H1 (cell line): ENCODE results near the gene MAST2. TPM values are rescaled to one million over a fixed set of nuclear protein-coding genes. Genes with fewer than 3 reads are reported as not detected.

Experiments used
- CTCF ChIA-PET: fragments of 300-600 bp; sonication (Branson Sonifier 250); formaldehyde crosslinking; loops from one replicate; lab custom pipeline; 2021; ENCODE audit not compliant: partially characterized antibody; lab: Charles Lee
- POLR2A ChIA-PET: fragments of 300-600 bp; sonication (Branson Sonifier 250); formaldehyde crosslinking; loops from one replicate; lab custom pipeline; 2021; ENCODE audit warnings: inconsistent platforms; ENCODE audit not compliant: partially characterized antibody; lab: Charles Lee
- DNase-seq, 2 experiments: peaks; one replicate each; pipeline versions ENCODE4 v3.0.0 to v3.0.0-alpha.2; 2010 to 2022; ENCODE audit warnings: low spot score in 2 of 2, low read depth in 1 of 2, mixed read lengths in 1 of 2
- FAIRE-seq: peaks from 2 replicates; lab custom pipeline; 2011; peaks lifted over from hg19 to GRCh38; lab: Jason Lieb, UNC
- H2AFZ ChIP-seq: 2 replicates; pipeline ENCODE4 v1.8.1; 2012; ENCODE audit warnings: low read length, inconsistent platforms
- H2AK5ac ChIP-seq: 2 replicates; pipeline ENCODE4 v1.6.1; 2013; ENCODE audit warnings: low read depth, low read length
- H2BK120ac ChIP-seq: replicated peaks from 2 replicates; pipeline ENCODE3; 2013; ENCODE audit warnings: low read depth, low read length, inconsistent platforms
- H2BK12ac ChIP-seq: 2 replicates; pipeline ENCODE4 v1.6.1; 2013; ENCODE audit warnings: low read depth, low read length
- H2BK15ac ChIP-seq: 2 replicates; pipeline ENCODE4 v1.6.1; 2013; ENCODE audit warnings: low read length
- H2BK20ac ChIP-seq: 2 replicates; pipeline ENCODE4 v1.6.1; 2013; ENCODE audit warnings: low read length
- H2BK5ac ChIP-seq: 2 replicates; pipeline ENCODE4 v1.6.1; 2013; ENCODE audit warnings: low read depth, low read length
- H3K14ac ChIP-seq: 2 replicates; pipeline ENCODE4 v1.6.1; 2013; ENCODE audit warnings: inconsistent platforms; ENCODE audit not compliant: insufficient read length
- H3K18ac ChIP-seq: 2 replicates; pipeline ENCODE4 v1.6.1; 2013; ENCODE audit warnings: low read length; ENCODE audit errors: extremely low read depth
- H3K23ac ChIP-seq: 2 replicates; pipeline ENCODE4 v1.6.1; 2013; ENCODE audit warnings: inconsistent platforms; ENCODE audit not compliant: insufficient read length
- H3K23me2 ChIP-seq: 2 replicates; pipeline ENCODE4 v1.6.1; 2013; ENCODE audit warnings: low read depth, low read length
- H3K27ac ChIP-seq: 2 replicates; pipeline ENCODE4 v1.6.1; 2011; ENCODE audit warnings: low read depth, low read length, inconsistent platforms
- H3K27me3 ChIP-seq, 4 experiments: replicated peaks in 1 of 4; 1 replicate in 1 of 4; 2 replicates in 3 of 4; pipeline versions ENCODE4 v1.6.1 to v1.8.1; 2011 to 2013; ENCODE audit warnings: low read length in 3 of 4, mild to moderate bottlenecking in 3 of 4, inconsistent platforms in 2 of 4, mixed read lengths in 2 of 4, moderate library complexity in 1 of 4; ENCODE audit not compliant: control insufficient read depth in 3 of 4, insufficient read depth in 3 of 4; ENCODE audit errors: extremely low read depth in 1 of 4
- H3K36me3 ChIP-seq, 4 experiments: 2 replicates each; pipeline versions ENCODE4 v1.6.1 to v1.8.1; 2011 to 2013; ENCODE audit warnings: mild to moderate bottlenecking in 4 of 4, low read length in 3 of 4, moderate library complexity in 2 of 4, control low read depth in 1 of 4, inconsistent platforms in 1 of 4; ENCODE audit not compliant: insufficient read depth in 4 of 4, control insufficient read depth in 2 of 4
- H3K4ac ChIP-seq: replicated peaks from 2 replicates; pipeline ENCODE3; 2013; ENCODE audit warnings: low read length, low read depth, mixed read lengths, inconsistent platforms; ENCODE audit not compliant: insufficient read length
- H3K4me1 ChIP-seq, 4 experiments: replicated peaks in 1 of 4; 1 replicate in 1 of 4; 2 replicates in 3 of 4; pipeline versions ENCODE4 v1.6.1 to v1.8.1; 2011 to 2013; ENCODE audit warnings: low read length in 3 of 4, inconsistent platforms in 2 of 4, mixed read lengths in 1 of 4; ENCODE audit not compliant: insufficient read depth in 4 of 4, control insufficient read depth in 3 of 4
- H3K4me2 ChIP-seq, 2 experiments: 2 replicates each; pipeline versions ENCODE4 v1.6.1 to v1.8.1; 2011 to 2013; ENCODE audit warnings: low read depth in 2 of 2, low read length in 2 of 2, control low read depth in 1 of 2, inconsistent platforms in 1 of 2, mild to moderate bottlenecking in 1 of 2; ENCODE audit not compliant: insufficient read depth in 1 of 2
- H3K4me3 ChIP-seq, 4 experiments: fragments of 200-600, 300-600 bp in 1 of 4; sonication (generic), shearing (Covaris generic), sonication (Bioruptor Twin) in 1 of 4; 2 replicates each; pipeline versions ENCODE4 v1.5.1 to v1.8.1; 2011 to 2016; ENCODE audit warnings: low read length in 4 of 4, low read depth in 3 of 4, control low read depth in 2 of 4, inconsistent platforms in 2 of 4, mild to moderate bottlenecking in 2 of 4, mixed read lengths in 1 of 4, moderate library complexity in 1 of 4; ENCODE audit not compliant: insufficient read depth in 2 of 4; ENCODE audit errors: extremely low read depth in 1 of 4
- H3K56ac ChIP-seq: replicated peaks from 2 replicates; pipeline ENCODE3; 2013; ENCODE audit warnings: low read depth, mild to moderate bottlenecking, mixed read lengths, low read length, inconsistent platforms; ENCODE audit not compliant: insufficient read length
- H3K79me1 ChIP-seq: 2 replicates; pipeline ENCODE4 v1.6.1; 2013; ENCODE audit warnings: low read depth, low read length, control low read depth
- H3K79me2 ChIP-seq, 2 experiments: 2 replicates each; pipeline versions ENCODE4 v1.6.1 to v1.8.1; 2012 to 2013; ENCODE audit warnings: low read length in 2 of 2, mild to moderate bottlenecking in 2 of 2, inconsistent platforms in 1 of 2; ENCODE audit not compliant: insufficient read depth in 2 of 2, control insufficient read depth in 1 of 2
- H3K9ac ChIP-seq, 4 experiments: replicated peaks in 1 of 4; 1 replicate in 1 of 4; 2 replicates in 3 of 4; pipeline versions ENCODE4 v1.6.1 to v1.8.1; 2011 to 2013; ENCODE audit warnings: low read depth in 3 of 4, low read length in 3 of 4, control low read depth in 2 of 4, mild to moderate bottlenecking in 2 of 4, moderate library complexity in 2 of 4, inconsistent platforms in 1 of 4; ENCODE audit errors: extremely low read depth in 1 of 4
- H3K9me3 ChIP-seq, 2 experiments: 2 replicates each; pipeline versions ENCODE4 v1.6.1 to v1.8.1; 2012 to 2013; ENCODE audit warnings: mild to moderate bottlenecking in 2 of 2, moderate library complexity in 2 of 2, control low read depth in 1 of 2, inconsistent platforms in 1 of 2, low read depth in 1 of 2, low read length in 1 of 2, mixed read lengths in 1 of 2; ENCODE audit not compliant: insufficient read depth in 2 of 2
- H4K20me1 ChIP-seq, 2 experiments: replicated peaks in 1 of 2; 2 replicates each; pipeline versions ENCODE3 to v1.8.1; 2011 to 2013; ENCODE audit warnings: inconsistent platforms in 2 of 2, low read length in 2 of 2, mild to moderate bottlenecking in 1 of 2; ENCODE audit not compliant: insufficient read depth in 2 of 2, control insufficient read depth in 1 of 2
- H4K5ac ChIP-seq: 2 replicates; pipeline ENCODE4 v1.6.1; 2013; ENCODE audit warnings: low read length, low read depth, mixed read lengths, inconsistent platforms; ENCODE audit not compliant: insufficient read length
- H4K8ac ChIP-seq: 2 replicates; pipeline ENCODE4 v1.8.0; 2013; ENCODE audit warnings: mild to moderate bottlenecking, moderate library complexity, low read length, inconsistent platforms; ENCODE audit not compliant: insufficient read depth; ENCODE audit errors: extremely low read depth
- H4K91ac ChIP-seq: replicated peaks from 2 replicates; pipeline ENCODE3; 2013; ENCODE audit warnings: low read length, mixed read lengths, inconsistent platforms; ENCODE audit not compliant: insufficient read length
- RFX5 ChIP-seq: IDR thresholded peaks from 2 replicates; pipeline ENCODE4 v1.6.1; 2011; ENCODE audit warnings: low read depth, low read length, improper control_type of control experiment, borderline replicate concordance
- WGBS, 2 experiments: shearing (Covaris generic) in 1 of 2; methylation state at CpG; one replicate each; pipeline versions ENCODE4 v1.1.6 to v1.1.7; 2013 to 2015; ENCODE audit warnings: low lambda C conversion rate in 2 of 2, mixed read lengths in 2 of 2, inconsistent platforms in 1 of 2, low coverage in 1 of 2, missing lambda C conversion rate in 1 of 2; ENCODE audit not compliant: insufficient replicate concordance in 2 of 2, insufficient coverage in 1 of 2, insufficient read length in 1 of 2; ENCODE audit errors: extremely low coverage in 1 of 2, missing lambda C conversion rate in 1 of 2; 5-methylcytosine and 5-hydroxymethylcytosine counted together
- polyA plus RNA-seq, 7 experiments: library from polyadenylated mRNA; depleted of rRNA in 3 of 7; stranded (reverse) in 5 of 7; unstranded in 2 of 7; fragments of >200 nt in 5 of 7; fragments of 200-250 nt in 2 of 7; gene quantifications; 1 replicate in 5 of 7; 2 replicates in 1 of 7; 4 replicates in 1 of 7; pipeline versions ENCODE4 v1.2.1 to v1.2.3, GENCODE V29; 2011 to 2013; ENCODE audit warnings: missing spikeins in 2 of 7, mixed read lengths in 2 of 7
- total RNA-seq: library from RNA; stranded (reverse); fragmentation: NEBNext Ultra II Directional; extraction: Animal tissue kit (Norgen Biotek cat#: 25700); gene quantifications from 2 replicates; pipeline ENCODE4 v1.2.1, GENCODE V29; 2021

Gene MAST2
- total and polyA plus RNA-seq, 2 of the 8 experiments (the other 6 are each of a cell fraction or from before 2014, with no cell fraction given), result 20.5 to 35.4 TPM

- no peak overlapping the region for H3K23ac ChIP-seq
- no peak overlapping the region for H4K91ac ChIP-seq
- H3K4me1 ChIP-seq, result peaks cover 0 to 14% (median 5%) of the 10 kb centered on the region in 4 experiments; a peak in 3 of 7 replicates
- H3K4ac ChIP-seq, result no peak overlapping the region
- CTCF ChIA-PET, result interaction anchor here (0.6 kb wide), 1 partner anchor 133 kb away, joined by 4 read pairs; no protein-coding TSS in a partner anchor
- H3K36me3 ChIP-seq, result no peaks in the 10 kb centered on the region
- H3K4me2 ChIP-seq, result no peak overlapping the region
- H2BK20ac ChIP-seq, result no peak overlapping the region
- 85% methylated on average over 2 of the region's 2 CpGs; no CpG with 5 or more reads in 1 of the 2 experiments for whole genome bisulfite sequencing, 2 experiments
- H3K56ac ChIP-seq, result no peak overlapping the region
- H2BK15ac ChIP-seq, result no peak overlapping the region
- no peak overlapping the region for H3K14ac ChIP-seq
- no peak overlapping the region for H4K5ac ChIP-seq
- H2AK5ac ChIP-seq, result no peak overlapping the region
- no peak overlapping the region for H4K8ac ChIP-seq
- no peaks in the 10 kb centered on the region for H3K79me1 ChIP-seq
- H2AFZ ChIP-seq, result no peak overlapping the region
- H3K9me3 ChIP-seq, result no peaks in the 10 kb centered on the region
- no peak overlapping the region for H3K9ac ChIP-seq
- TF ChIP-seq RFX5, result no peak
- TF ChIP-seq, all 59 proteins: peak for 0
- POLR2A ChIA-PET, result no interaction called here
- Histone ChIP-seq H3K18ac (no peak overlapping the region), H3K27me3 (no peaks in the 10 kb centered on the region), H2BK5ac (no peak overlapping the region), H3K27ac (no peak overlapping the region), H3K23me2 (peaks cover 2% of the 10 kb centered on the region; the same call in 1 of the 2 replicates), H4K20me1 (no peaks in the 10 kb centered on the region), H2BK12ac (no peak overlapping the region), H2BK120ac (no peak overlapping the region), H3K79me2 (no peaks in the 10 kb centered on the region), H3K4me3 (no peak overlapping the region)
- DNase-seq, result no peak
- FAIRE-seq, result no peak
These were observed 148.7 kb downstream of the MAST2 start for GRCh38 chr1:45952072-45952471.
